ENCODE measurements around the gene MBTPS1. TPM values are rescaled to one million over a fixed set of nuclear protein-coding genes. Genes with fewer than 3 reads are reported as not detected.

Gene MBTPS1
- total RNA-seq, 1 experiment from 2014 or later = 63.6 TPM

DNA sequence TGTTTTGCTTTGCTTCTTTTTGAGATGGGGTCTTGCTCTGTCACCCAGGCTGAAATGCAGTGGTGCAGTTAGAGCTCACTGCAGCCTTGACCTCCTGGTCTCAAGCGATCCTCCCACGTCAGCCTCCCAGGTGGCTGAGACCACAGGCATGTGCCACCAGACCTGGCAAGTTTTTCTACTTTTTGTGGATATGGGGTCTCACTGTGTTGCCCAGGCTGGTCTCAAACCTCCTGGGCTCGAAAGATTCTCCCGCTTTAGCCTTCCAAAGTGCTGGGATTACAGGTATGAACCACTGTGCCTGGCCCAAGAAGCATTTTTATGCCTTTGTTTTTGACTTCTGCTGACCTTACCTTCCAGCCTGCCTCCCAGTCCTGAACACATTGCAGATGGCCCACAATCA, 38.5 kb upstream of the MBTPS1 start:
- Mint-ChIP-seq H3K9me3 (ENCODE audit: unreplicated experiment) (no peaks in the 10 kb centered on the region), H3K36me3 (ENCODE audit: insufficient read depth, unreplicated experiment) (peaks cover 9% of the 10 kb centered on the region)

DNA sequence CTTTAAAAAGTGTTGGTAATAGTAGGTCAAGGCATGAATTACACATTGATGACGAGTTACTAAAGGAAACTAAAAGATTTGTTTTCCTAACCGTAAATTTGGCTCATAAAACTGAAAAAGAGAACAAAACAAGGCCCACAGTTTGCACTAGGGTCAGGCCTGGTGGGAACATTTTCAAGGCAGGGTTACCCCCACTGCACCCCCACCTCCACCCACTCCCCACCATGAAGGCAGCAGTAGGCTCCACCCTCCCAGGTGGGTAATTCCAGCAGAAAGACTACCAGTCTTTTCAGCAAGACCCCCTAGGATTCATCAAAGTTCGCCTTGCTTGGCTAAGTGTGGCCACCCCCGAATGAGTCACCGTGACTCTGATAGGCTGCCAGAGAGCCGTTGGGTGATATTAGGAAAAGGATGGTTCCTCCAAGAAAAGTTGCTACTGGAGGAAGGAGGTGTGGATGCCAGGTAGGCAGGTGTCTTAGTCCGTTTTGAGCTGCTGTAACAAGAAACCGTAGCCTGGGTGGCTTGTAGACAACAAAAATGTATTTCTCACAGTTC, 37.0 kb upstream of the MBTPS1 start:
- peaks cover 9% of the 10 kb centered on the region for H3K36me3 Mint-ChIP-seq (ENCODE audit: insufficient read depth, unreplicated experiment)
- no peaks in the 10 kb centered on the region for H3K9me3 Mint-ChIP-seq (ENCODE audit: unreplicated experiment)
- no peak overlapping the region for H3K4me3 Mint-ChIP-seq (ENCODE audit: unreplicated experiment)
- no TSS peak for BruUV-seq (replicated peaks)
- H3K4me1 Mint-ChIP-seq (ENCODE audit: insufficient read depth, unreplicated experiment) = no peaks in the 10 kb centered on the region
- no peak overlapping the region for H3K27ac Mint-ChIP-seq (ENCODE audit: low read depth, unreplicated experiment)
- intact Hi-C loops (cut with micrococcal nuclease) = no loop called here
- TF ChIP-seq, protein P1, sequence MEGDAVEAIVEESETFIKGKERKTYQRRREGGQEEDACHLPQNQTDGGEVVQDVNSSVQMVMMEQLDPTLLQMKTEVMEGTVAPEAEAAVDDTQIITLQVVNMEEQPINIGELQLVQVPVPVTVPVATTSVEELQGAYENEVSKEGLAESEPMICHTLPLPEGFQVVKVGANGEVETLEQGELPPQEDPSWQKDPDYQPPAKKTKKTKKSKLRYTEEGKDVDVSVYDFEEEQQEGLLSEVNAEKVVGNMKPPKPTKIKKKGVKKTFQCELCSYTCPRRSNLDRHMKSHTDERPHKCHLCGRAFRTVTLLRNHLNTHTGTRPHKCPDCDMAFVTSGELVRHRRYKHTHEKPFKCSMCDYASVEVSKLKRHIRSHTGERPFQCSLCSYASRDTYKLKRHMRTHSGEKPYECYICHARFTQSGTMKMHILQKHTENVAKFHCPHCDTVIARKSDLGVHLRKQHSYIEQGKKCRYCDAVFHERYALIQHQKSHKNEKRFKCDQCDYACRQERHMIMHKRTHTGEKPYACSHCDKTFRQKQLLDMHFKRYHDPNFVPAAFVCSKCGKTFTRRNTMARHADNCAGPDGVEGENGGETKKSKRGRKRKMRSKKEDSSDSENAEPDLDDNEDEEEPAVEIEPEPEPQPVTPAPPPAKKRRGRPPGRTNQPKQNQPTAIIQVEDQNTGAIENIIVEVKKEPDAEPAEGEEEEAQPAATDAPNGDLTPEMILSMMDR (IDR thresholded peaks at IDR 0.05; ENCODE audit: unreplicated experiment) = no peak
- DNase-seq (ENCODE audit: unreplicated experiment) = no peak
- CTCF ChIA-PET = interaction anchor here (0.7 to 1.9 kb wide), 3 partner anchors 21 to 88 kb away, joined by 3 to 4 read pairs (median 4); no protein-coding TSS in a partner anchor
- peaks cover 5% of the 10 kb centered on the region for H3K27me3 Mint-ChIP-seq (ENCODE audit: insufficient read depth, unreplicated experiment)
- POLR2A ChIA-PET = interaction anchor here (1.9 kb wide), 1 partner anchor 37 kb away, joined by 11 read pairs; the partner anchor contains the start of gene MBTPS1

More for the DNA sequence above, 38.5 kb upstream of the MBTPS1 start:
- intact Hi-C loops (cut with micrococcal nuclease) = no loop called here
- H3K27me3 Mint-ChIP-seq (ENCODE audit: insufficient read depth, unreplicated experiment) = peaks cover 14% of the 10 kb centered on the region
- CTCF ChIA-PET = interaction anchor here (0.7 to 1.6 kb wide), 4 partner anchors 20 to 96 kb away, joined by 3 to 6 read pairs (median 4); no protein-coding TSS in a partner anchor
- TF ChIP-seq, protein P1 (IDR thresholded peaks at IDR 0.05; ENCODE audit: unreplicated experiment) = no peak
- POLR2A ChIA-PET = interaction anchor here (0.6 to 1.9 kb wide), 2 partner anchors 25 to 38 kb away, joined by 3 to 11 read pairs; partner anchors contain the start of gene MBTPS1
- BruUV-seq (replicated peaks) = no TSS peak
- H3K4me1 Mint-ChIP-seq (ENCODE audit: insufficient read depth, unreplicated experiment) = no peaks in the 10 kb centered on the region
- H3K27ac Mint-ChIP-seq (ENCODE audit: low read depth, unreplicated experiment) = no peak overlapping the region
- no peak for DNase-seq (ENCODE audit: unreplicated experiment)
- H3K4me3 Mint-ChIP-seq (ENCODE audit: unreplicated experiment) = no peak overlapping the region

DNA sequence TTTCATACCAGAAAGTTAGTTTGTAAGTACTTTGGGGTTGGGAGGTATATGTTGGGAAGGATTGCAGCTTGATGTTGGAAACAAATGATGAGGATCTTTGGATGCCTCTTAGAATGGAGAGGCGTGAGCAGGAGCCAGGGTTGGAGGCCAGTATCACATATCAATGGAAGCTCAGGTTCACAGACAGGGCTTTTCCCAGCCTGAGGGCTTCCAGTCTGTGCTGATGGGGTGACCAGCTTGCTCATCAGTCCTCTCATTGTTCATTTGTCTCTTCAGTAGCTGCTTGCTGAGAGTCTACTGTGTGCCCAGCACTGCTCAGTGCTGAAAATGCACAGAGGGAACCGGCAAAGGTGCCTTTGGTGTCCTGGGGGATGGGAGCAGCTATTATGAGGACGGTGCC, 34.2 kb upstream of the MBTPS1 start:
- intact Hi-C loops (cut with micrococcal nuclease) = no loop called here

More for the DNA sequence above, 34.2 kb upstream of the MBTPS1 start:
- DNase-seq (ENCODE audit: unreplicated experiment) = no peak
- TF ChIP-seq, protein P1 (IDR thresholded peaks at IDR 0.05; ENCODE audit: unreplicated experiment) = no peak
- ChIA-PET POLR2A (interaction anchor here (1.4 to 2.4 kb wide), 2 partner anchors 34 to 36 kb away, joined by 4 to 10 read pairs; partner anchors contain the start of gene MBTPS1), CTCF (interaction anchor here (0.5 kb wide), 1 partner anchor 10 kb away, joined by 3 read pairs; no protein-coding TSS in a partner anchor)
- peaks cover 3% of the 10 kb centered on the region for H3K36me3 Mint-ChIP-seq (ENCODE audit: insufficient read depth, unreplicated experiment)
- no TSS peak for BruUV-seq (replicated peaks)
- H3K9me3 Mint-ChIP-seq (ENCODE audit: unreplicated experiment) = no peaks in the 10 kb centered on the region
- no peaks in the 10 kb centered on the region for H3K4me1 Mint-ChIP-seq (ENCODE audit: insufficient read depth, unreplicated experiment)
- H3K27ac Mint-ChIP-seq (ENCODE audit: low read depth, unreplicated experiment) = no peak overlapping the region
- H3K27me3 Mint-ChIP-seq (ENCODE audit: insufficient read depth, unreplicated experiment) = no peaks in the 10 kb centered on the region
- no peak overlapping the region for H3K4me3 Mint-ChIP-seq (ENCODE audit: unreplicated experiment)
